NCI-H146 treated with DMSO at 0.1 percent for 48 hours (cell line): ENCODE measurements around the gene EIF3L.
"Not testable (repeated sequence)": the region's sequence is repeated elsewhere in the genome, so short reads cannot be mapped to it uniquely, and the experiment has no call there.

Experiments used
- DNase-seq: peaks from one replicate; lab custom pipeline; 2025; ENCODE audit not compliant: unreplicated experiment; lab: John Stamatoyannopoulos, UW

The EIF3L gene

GRCh38 chr22:37849089-37849751 lies at the start of gene EIF3L:
TSS of gene EIF3L (plus strand) at chr22:37849419. CDS start at chr22:37849450, 31 bp downstream.
- peak; percentile 56 for DNase-seq

- not testable (repeated sequence) for DNase-seq
These were observed 49.2 kb upstream of the EIF3L start for GRCh38 chr22:37799979-37800378.

GRCh38 chr22:37801946-37802309 lies 47.3 kb upstream of the EIF3L start:
- DNase-seq = peak; percentile 13

GRCh38 chr22:37802310-37803194 lies 46.7 kb upstream of the EIF3L start:
- peak; percentile 46 for DNase-seq

GRCh38 chr22:37803195-37803638 lies 46.0 kb upstream of the EIF3L start:
- DNase-seq = peak; percentile 53

GRCh38 chr22:37803639-37804351 lies 45.4 kb upstream of the EIF3L start:
- DNase-seq = peak; percentile 53

GRCh38 chr22:37804352-37804880 lies 44.8 kb upstream of the EIF3L start:
- DNase-seq = no peak

- DNase-seq = peak; percentile 34
These were observed 44.1 kb upstream of the EIF3L start for GRCh38 chr22:37804881-37805809.

- DNase-seq = no peak
These were observed 43.4 kb upstream of the EIF3L start for GRCh38 chr22:37805810-37806277.

GRCh38 chr22:37806409-37807333 lies 42.5 kb upstream of the EIF3L start:
- no peak for DNase-seq

- peak; percentile 55 for DNase-seq
These were observed 41.6 kb upstream of the EIF3L start, which contains the start of gene GCAT for GRCh38 chr22:37807410-37808293. TSS of gene GCAT (plus strand) at chr22:37807934. CDS start at chr22:37807968, 34 bp downstream.

GRCh38 chr22:37808294-37808657 lies 40.9 kb upstream of the EIF3L start:
- no peak for DNase-seq

- DNase-seq = no peak
These were observed 39.4 kb upstream of the EIF3L start for GRCh38 chr22:37809672-37810333.

GRCh38 chr22:37811867-37812266 lies 37.4 kb upstream of the EIF3L start:
- no peak for DNase-seq

GRCh38 chr22:37812869-37813678 lies 36.1 kb upstream of the EIF3L start:
- no peak for DNase-seq

- DNase-seq = no peak
These were observed 33.6 kb upstream of the EIF3L start for GRCh38 chr22:37815593-37815992.
